Measurements from ENCODE around the gene SLC7A7.
"Not testable (repeated sequence)": the region's sequence is repeated elsewhere in the genome, so short reads cannot be mapped to it uniquely, and the experiment has no call there.

The SLC7A7 gene

GRCh38 chr14:22780941-22781300 is 34.3 kb downstream of the SLC7A7 start:
- Histone ChIP-seq H3K4me2 (ENCODE audit: low read depth, low read length, poor library complexity, severe bottlenecking) (no peak overlapping the region), H3K27me3 (ENCODE audit: insufficient read depth, low read length, poor library complexity, severe bottlenecking) (no peaks in the 10 kb centered on the region), H3K36me3 (ENCODE audit: insufficient read depth, low read length) (no peaks in the 10 kb centered on the region)

GRCh38 chr14:22780105-22780679 is 35.0 kb downstream of the SLC7A7 start:
- no peaks in the 10 kb centered on the region for H3K27me3 ChIP-seq (ENCODE audit: insufficient read depth, low read length, poor library complexity, severe bottlenecking)
- no peaks in the 10 kb centered on the region for H3K4me1 ChIP-seq (ENCODE audit: insufficient read depth, low read length, poor library complexity, severe bottlenecking)
- H3K4me3 ChIP-seq (ENCODE audit: low read length, poor library complexity, severe bottlenecking) = no peak overlapping the region
- no peak for TF ChIP-seq CTCF (conservative IDR thresholded peaks at IDR 0.05; ENCODE audit: low read length)
- TF ChIP-seq EZH2phosphoT487 (IDR thresholded peaks at IDR 0.05; ENCODE audit: borderline replicate concordance) = no peak
- no peak overlapping the region for H3K4me2 ChIP-seq (ENCODE audit: low read depth, low read length, poor library complexity, severe bottlenecking)
- no peak overlapping the region for H3K9ac ChIP-seq (ENCODE audit: low read depth, low read length, poor library complexity, severe bottlenecking)
- no peaks in the 10 kb centered on the region for H3K79me2 ChIP-seq (ENCODE audit: insufficient read depth, low read length)
- H3F3A ChIP-seq (ENCODE audit: low read depth) = no peaks in the 10 kb centered on the region
- H3K9me3 ChIP-seq (ENCODE audit: insufficient read depth, low read depth, low read length) = no peaks in the 10 kb centered on the region
- no peaks in the 10 kb centered on the region for H4K20me1 ChIP-seq (ENCODE audit: insufficient read depth, low read length, poor library complexity, severe bottlenecking)
- H2AFZ ChIP-seq (ENCODE audit: low read length) = no peak overlapping the region
- no peaks in the 10 kb centered on the region for H3K36me3 ChIP-seq (ENCODE audit: insufficient read depth, low read length)
- H3K9me2 ChIP-seq (replicated peaks; ENCODE audit: low read depth, low read length) = no peaks in the 10 kb centered on the region

More at GRCh38 chr14:22780941-22781300, 34.3 kb downstream of the SLC7A7 start:
- H3K9ac ChIP-seq (ENCODE audit: low read depth, low read length, poor library complexity, severe bottlenecking) = no peak overlapping the region
- no peaks in the 10 kb centered on the region for H3K79me2 ChIP-seq (ENCODE audit: insufficient read depth, low read length)
- H3K4me3 ChIP-seq (ENCODE audit: low read length, poor library complexity, severe bottlenecking) = no peak overlapping the region
- no peaks in the 10 kb centered on the region for H3K9me2 ChIP-seq (replicated peaks; ENCODE audit: low read depth, low read length)
- no peaks in the 10 kb centered on the region for H3F3A ChIP-seq (ENCODE audit: low read depth)
- TF ChIP-seq EZH2phosphoT487 (IDR thresholded peaks at IDR 0.05; ENCODE audit: borderline replicate concordance) = no peak
- TF ChIP-seq CTCF (conservative IDR thresholded peaks at IDR 0.05; ENCODE audit: low read length) = no peak
- no peaks in the 10 kb centered on the region for H3K4me1 ChIP-seq (ENCODE audit: insufficient read depth, low read length, poor library complexity, severe bottlenecking)
- no peaks in the 10 kb centered on the region for H4K20me1 ChIP-seq (ENCODE audit: insufficient read depth, low read length, poor library complexity, severe bottlenecking)
- no peak overlapping the region for H2AFZ ChIP-seq (ENCODE audit: low read length)
- H3K9me3 ChIP-seq (ENCODE audit: insufficient read depth, low read depth, low read length) = no peaks in the 10 kb centered on the region

- Histone ChIP-seq H3K4me3 (ENCODE audit: low read length, poor library complexity, severe bottlenecking) (no peak overlapping the region), H2AFZ (ENCODE audit: low read length) (no peak overlapping the region), H3K9me2 (replicated peaks; ENCODE audit: low read depth, low read length) (no peaks in the 10 kb centered on the region), H3K4me1 (ENCODE audit: insufficient read depth, low read length, poor library complexity, severe bottlenecking) (no peaks in the 10 kb centered on the region), H3K27me3 (ENCODE audit: insufficient read depth, low read length, poor library complexity, severe bottlenecking) (no peaks in the 10 kb centered on the region), H3K9ac (ENCODE audit: low read depth, low read length, poor library complexity, severe bottlenecking) (no peak overlapping the region), H3F3A (ENCODE audit: low read depth) (no peaks in the 10 kb centered on the region), H3K4me2 (ENCODE audit: low read depth, low read length, poor library complexity, severe bottlenecking) (no peak overlapping the region), H3K36me3 (ENCODE audit: insufficient read depth, low read length) (no peaks in the 10 kb centered on the region), H3K79me2 (ENCODE audit: insufficient read depth, low read length) (no peaks in the 10 kb centered on the region), H3K9me3 (ENCODE audit: insufficient read depth, low read depth, low read length) (no peaks in the 10 kb centered on the region), H4K20me1 (ENCODE audit: insufficient read depth, low read length, poor library complexity, severe bottlenecking) (no peaks in the 10 kb centered on the region)
- no peak for TF ChIP-seq EZH2phosphoT487 (IDR thresholded peaks at IDR 0.05; ENCODE audit: borderline replicate concordance)
- no peak for TF ChIP-seq CTCF (conservative IDR thresholded peaks at IDR 0.05; ENCODE audit: low read length)
Measured at GRCh38 chr14:22778084-22778483, 37.2 kb downstream of the SLC7A7 start.

- not testable (repeated sequence) for H3K9me2 ChIP-seq (replicated peaks; ENCODE audit: low read depth, low read length); H3K4me1 ChIP-seq (ENCODE audit: insufficient read depth, low read length, poor library complexity, severe bottlenecking); H3K79me2 ChIP-seq (ENCODE audit: insufficient read depth, low read length); H2AFZ ChIP-seq (ENCODE audit: low read length); H3K9me3 ChIP-seq (ENCODE audit: insufficient read depth, low read depth, low read length); H3K4me2 ChIP-seq (ENCODE audit: low read depth, low read length, poor library complexity, severe bottlenecking); H3K27me3 ChIP-seq (ENCODE audit: insufficient read depth, low read length, poor library complexity, severe bottlenecking); H3K4me3 ChIP-seq (ENCODE audit: low read length, poor library complexity, severe bottlenecking); H3F3A ChIP-seq (ENCODE audit: low read depth); H3K36me3 ChIP-seq (ENCODE audit: insufficient read depth, low read length); H3K9ac ChIP-seq (ENCODE audit: low read depth, low read length, poor library complexity, severe bottlenecking); H4K20me1 ChIP-seq (ENCODE audit: insufficient read depth, low read length, poor library complexity, severe bottlenecking)
Measured at GRCh38 chr14:22776849-22777248, 38.4 kb downstream of the SLC7A7 start.

All from Loucy (cell line).